Immature natural killer cell (primary cell): Measurements from ENCODE around the gene PRDX1. TPM values are rescaled to one million over a fixed set of nuclear protein-coding genes. Genes with fewer than 3 reads are reported as not detected.
A peak's percentile ranks its signal among the peaks of the same experiment; 100 is the strongest.

Experiments
- DNase-seq, 3 donors: peaks; one replicate each; pipeline ENCODE4 v3.0.0; 2022; ENCODE audit warnings: mixed read lengths in 1 of 3
- H3K27ac Mint-ChIP-seq, 6 donors: one replicate each; pipeline ENCODE4 v1.8.0; 2020; ENCODE audit warnings: mixed read lengths in 6 of 6, mild to moderate bottlenecking in 5 of 6, inconsistent platforms in 4 of 6, moderate library complexity in 3 of 6
- H3K27me3 Mint-ChIP-seq, 3 donors: one replicate each; pipeline ENCODE4 v1.8.0; 2020 to 2021; ENCODE audit warnings: low read depth in 3 of 3, mild to moderate bottlenecking in 3 of 3, mixed read lengths in 3 of 3, moderate library complexity in 3 of 3, inconsistent platforms in 1 of 3
- H3K36me3 Mint-ChIP-seq, 3 donors: one replicate each; pipeline ENCODE4 v1.8.0; 2020; ENCODE audit warnings: mixed read lengths in 3 of 3, inconsistent platforms in 2 of 3, mild to moderate bottlenecking in 2 of 3
- H3K4me1 Mint-ChIP-seq, 2 donors: one replicate each; pipeline ENCODE4 v1.8.0; 2020; ENCODE audit warnings: inconsistent platforms in 2 of 2, mild to moderate bottlenecking in 2 of 2, mixed read lengths in 2 of 2, moderate library complexity in 1 of 2
- H3K4me3 Mint-ChIP-seq, 5 donors: one replicate each; pipeline ENCODE4 v1.8.0; 2020; ENCODE audit warnings: mild to moderate bottlenecking in 5 of 5, mixed read lengths in 5 of 5, inconsistent platforms in 3 of 5, moderate library complexity in 3 of 5
- H3K9me3 Mint-ChIP-seq, 6 donors: one replicate each; pipeline ENCODE4 v1.8.0; 2020; ENCODE audit warnings: mild to moderate bottlenecking in 6 of 6, mixed read lengths in 6 of 6, inconsistent platforms in 4 of 6, moderate library complexity in 3 of 6
- polyA plus RNA-seq, 3 donors: library from polyadenylated mRNA; unstranded; fragments of 300-500 nt; fragmentation: Illumina TruSeq; gene quantifications; one replicate each; pipeline ENCODE4 v1.2.3, GENCODE V29; 2021

The PRDX1 gene
- polyA plus RNA-seq, 3 donors from 2014 or later = 84.0 to 112 (median 112) TPM

DNA sequence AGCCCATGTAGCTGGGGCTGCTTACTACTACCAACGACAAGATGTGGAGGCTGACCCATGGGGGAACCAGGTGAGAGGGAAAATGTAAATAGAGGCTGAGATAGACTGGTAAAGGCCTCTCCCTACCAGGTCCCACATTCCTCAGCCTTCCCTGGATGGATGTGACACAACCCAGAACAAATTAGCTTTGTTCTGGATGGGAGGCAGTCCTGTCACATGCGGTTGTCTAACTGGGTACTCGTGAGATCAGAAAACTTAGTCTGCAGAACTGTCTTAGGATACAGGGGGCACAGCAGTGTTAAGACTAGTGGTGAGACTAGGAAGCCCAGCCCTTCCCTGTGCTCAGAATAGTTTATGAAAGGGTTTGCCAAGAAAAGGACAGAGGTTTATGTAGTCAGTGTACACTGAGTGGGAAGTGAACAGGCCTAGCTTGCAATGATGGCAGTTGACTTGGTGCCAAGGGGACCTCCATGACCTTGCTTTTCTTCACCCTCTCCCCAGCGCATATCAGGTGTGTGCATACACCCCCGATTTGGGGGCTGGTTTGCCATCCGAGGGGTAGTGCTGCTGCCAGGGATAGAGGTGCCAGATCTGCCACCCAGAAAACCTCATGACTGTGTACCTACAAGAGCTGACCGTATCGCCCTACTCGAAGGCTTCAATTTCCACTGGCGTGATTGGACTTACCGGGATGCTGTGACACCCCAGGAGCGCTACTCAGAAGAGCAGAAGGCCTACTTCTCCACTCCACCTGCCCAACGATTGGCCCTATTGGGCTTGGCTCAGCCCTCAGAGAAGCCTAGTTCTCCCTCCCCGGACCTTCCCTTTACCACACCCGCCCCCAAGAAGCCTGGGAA lies 13.2 kb downstream of the PRDX1 start:
- Mint-ChIP-seq H3K4me1 (no peaks in the 10 kb centered on the region), H3K27me3 (peaks cover 0 to 4% (median 0%) of the 10 kb centered on the region in 3 donors), H3K27ac (peak overlapping the region in 1 of 6 donors; percentile 1), H3K9me3 (no peaks in the 10 kb centered on the region), H3K36me3 (peaks cover 0 to 26% (median 9%) of the 10 kb centered on the region in 3 donors), H3K4me3 (no peak overlapping the region)
- DNase-seq = no peak

DNA sequence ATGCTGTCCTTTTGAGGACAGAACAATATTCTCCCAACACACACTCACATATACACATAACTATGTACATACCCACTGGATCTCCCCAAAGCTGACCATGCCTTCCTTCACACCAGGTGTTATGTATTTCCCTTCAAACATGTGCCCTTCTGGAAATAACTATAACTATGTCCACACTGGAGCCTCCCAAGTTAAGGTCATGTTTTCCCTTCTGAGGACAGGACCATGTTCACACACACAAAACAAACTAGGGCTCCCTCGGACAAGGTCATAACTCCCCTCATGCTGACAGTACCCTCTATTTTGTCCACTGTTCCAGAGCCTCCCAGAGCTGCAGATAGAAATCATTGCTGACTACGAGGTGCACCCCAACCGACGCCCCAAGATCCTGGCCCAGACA lies 13.8 kb downstream of the PRDX1 start:
- DNase-seq = no peak
- H3K4me1 Mint-ChIP-seq = no peaks in the 10 kb centered on the region
- H3K27me3 Mint-ChIP-seq = peaks cover 0 to 4% (median 0%) of the 10 kb centered on the region in 3 donors
- no peaks in the 10 kb centered on the region for H3K9me3 Mint-ChIP-seq
- no peak overlapping the region for H3K4me3 Mint-ChIP-seq
- peaks cover 0 to 26% (median 9%) of the 10 kb centered on the region in 3 donors for H3K36me3 Mint-ChIP-seq
- peak overlapping the region in 3 of 6 donors; percentile 1 to 67 (median 61) for H3K27ac Mint-ChIP-seq

DNA sequence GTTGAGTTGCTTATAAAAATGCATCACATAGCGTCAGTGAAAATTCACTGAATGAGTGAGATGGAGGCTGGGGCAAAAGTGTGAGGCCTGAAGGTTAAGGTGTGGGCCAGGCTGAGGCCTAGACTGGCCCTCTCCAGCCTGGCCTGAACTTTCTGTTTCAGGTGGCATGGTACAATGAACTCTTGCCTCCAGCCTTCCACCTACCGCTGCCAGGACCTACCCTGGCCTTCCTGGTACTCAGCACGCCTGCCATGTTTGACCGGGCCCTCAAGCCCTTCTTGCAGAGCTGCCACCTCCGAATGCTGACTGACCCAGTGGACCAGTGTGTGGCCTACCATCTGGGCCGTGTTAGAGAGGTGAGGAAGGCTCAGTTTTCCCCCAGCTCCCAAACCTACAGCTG lies 14.5 kb downstream of the PRDX1 start:
- peaks cover 0 to 4% (median 0%) of the 10 kb centered on the region in 3 donors for H3K27me3 Mint-ChIP-seq
- no peak overlapping the region for H3K27ac Mint-ChIP-seq
- no peaks in the 10 kb centered on the region for H3K4me1 Mint-ChIP-seq
- H3K36me3 Mint-ChIP-seq = peaks cover 0 to 24% (median 9%) of the 10 kb centered on the region in 3 donors
- H3K4me3 Mint-ChIP-seq = no peak overlapping the region
- H3K9me3 Mint-ChIP-seq = no peaks in the 10 kb centered on the region
- no peak for DNase-seq

DNA sequence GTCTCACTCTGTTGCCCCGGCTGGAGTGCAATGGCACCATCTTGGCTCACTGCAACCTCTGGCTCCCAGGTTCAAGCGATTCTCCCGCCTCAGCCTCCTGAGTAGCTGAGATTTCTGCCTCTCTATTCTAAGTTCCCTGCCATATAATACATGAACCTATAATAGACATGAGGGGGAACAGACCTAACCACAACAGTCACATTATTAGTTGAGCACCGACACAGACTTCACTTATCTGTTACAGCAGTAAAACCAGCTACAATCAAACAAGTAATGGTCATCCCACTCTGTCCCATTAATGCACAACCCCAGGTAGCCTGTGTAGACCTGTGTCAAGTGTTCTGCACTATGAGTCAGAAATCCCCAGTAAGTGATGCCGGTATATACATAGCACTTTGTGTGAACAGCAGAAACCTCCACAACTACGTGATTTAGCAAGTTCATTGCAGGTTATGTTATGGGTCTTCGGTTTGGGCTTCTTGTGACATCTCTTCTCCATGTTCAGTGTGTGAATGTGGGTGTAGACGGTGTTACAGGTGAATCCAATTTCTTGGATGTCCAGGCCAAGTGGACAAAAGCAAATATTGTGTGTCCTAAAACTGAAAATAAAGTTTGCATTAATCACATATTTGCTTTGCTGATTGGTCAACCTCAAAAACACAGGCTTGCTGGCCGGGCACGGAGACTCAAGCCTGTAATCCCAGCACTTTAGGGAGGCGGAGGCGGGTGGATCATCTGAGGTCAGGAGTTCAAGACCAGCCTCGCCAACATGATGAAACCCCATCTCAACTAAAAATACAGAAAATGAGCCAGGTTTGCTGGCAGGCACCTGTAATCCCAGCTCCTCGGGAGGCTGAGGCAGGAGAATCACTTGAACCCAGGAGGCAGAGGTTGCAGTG lies 18.0 kb downstream of the PRDX1 start:
- no peak overlapping the region for H3K4me3 Mint-ChIP-seq
- peaks cover 0 to 3% (median 2%) of the 10 kb centered on the region in 3 donors for H3K27me3 Mint-ChIP-seq
- H3K4me1 Mint-ChIP-seq = peaks cover 24% of the 10 kb centered on the region in 2 donors
- peaks cover 0 to 3% (median 0%) of the 10 kb centered on the region in 3 donors for H3K36me3 Mint-ChIP-seq
- no peak for DNase-seq
- H3K27ac Mint-ChIP-seq = no peak overlapping the region
- H3K9me3 Mint-ChIP-seq = no peaks in the 10 kb centered on the region

DNA sequence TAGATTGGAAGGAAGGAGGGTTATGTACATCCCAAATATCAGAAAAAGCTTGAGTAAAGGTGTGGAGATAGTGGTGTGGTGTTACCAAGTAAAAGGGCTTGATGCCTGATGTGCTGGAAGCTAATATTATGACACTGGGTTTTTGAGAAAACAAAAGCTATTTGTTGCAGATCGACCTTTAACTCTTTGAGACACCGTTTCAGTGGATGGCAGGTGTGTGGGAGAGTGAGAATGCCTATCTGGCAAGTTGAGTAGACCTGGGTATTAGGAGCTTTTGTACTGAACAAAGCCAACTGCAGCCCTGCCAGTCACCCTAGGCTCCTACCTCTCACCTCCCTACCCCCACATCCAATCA lies 20.2 kb downstream of the PRDX1 start:
- peaks cover 27 to 29% of the 10 kb centered on the region in 2 donors for H3K4me1 Mint-ChIP-seq
- no peak for DNase-seq
- peak overlapping the region in 3 of 5 donors; percentile 12 to 51 (median 14) for H3K4me3 Mint-ChIP-seq
- no peak overlapping the region for H3K27ac Mint-ChIP-seq
- H3K36me3 Mint-ChIP-seq = peaks cover 0 to under 1% (median 0%) of the 10 kb centered on the region in 3 donors
- H3K9me3 Mint-ChIP-seq = no peaks in the 10 kb centered on the region
- H3K27me3 Mint-ChIP-seq = peaks cover 0 to 3% (median 2%) of the 10 kb centered on the region in 3 donors

DNA sequence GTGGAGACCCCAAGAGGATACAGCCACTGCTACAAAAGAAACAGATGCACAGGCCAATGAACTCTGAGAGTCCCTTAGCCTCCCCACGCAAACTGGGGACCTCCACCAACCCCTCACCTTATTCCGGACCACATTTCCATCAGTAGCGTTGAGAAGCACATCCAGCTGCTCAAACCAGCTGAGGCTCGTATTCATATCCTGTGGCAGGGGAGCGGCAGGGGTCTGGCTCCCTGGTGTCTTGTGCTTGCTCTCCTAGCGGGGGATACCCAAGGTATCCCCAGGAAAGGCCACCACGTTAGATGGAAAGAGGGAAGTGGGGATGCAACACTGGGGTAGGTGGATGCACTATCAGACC lies 22.3 kb downstream of the PRDX1 start:
- peak overlapping the region; percentile 91 to 98 (median 94) for H3K4me3 Mint-ChIP-seq
- H3K36me3 Mint-ChIP-seq = peaks cover 0 to 12% (median 5%) of the 10 kb centered on the region in 3 donors
- DNase-seq = no peak
- peaks cover 27 to 29% of the 10 kb centered on the region in 2 donors for H3K4me1 Mint-ChIP-seq
- H3K9me3 Mint-ChIP-seq = no peaks in the 10 kb centered on the region
- H3K27ac Mint-ChIP-seq = peak overlapping the region; percentile 71 to 96 (median 88)
- H3K27me3 Mint-ChIP-seq = peaks cover 0 to 3% (median 2%) of the 10 kb centered on the region in 3 donors

DNA sequence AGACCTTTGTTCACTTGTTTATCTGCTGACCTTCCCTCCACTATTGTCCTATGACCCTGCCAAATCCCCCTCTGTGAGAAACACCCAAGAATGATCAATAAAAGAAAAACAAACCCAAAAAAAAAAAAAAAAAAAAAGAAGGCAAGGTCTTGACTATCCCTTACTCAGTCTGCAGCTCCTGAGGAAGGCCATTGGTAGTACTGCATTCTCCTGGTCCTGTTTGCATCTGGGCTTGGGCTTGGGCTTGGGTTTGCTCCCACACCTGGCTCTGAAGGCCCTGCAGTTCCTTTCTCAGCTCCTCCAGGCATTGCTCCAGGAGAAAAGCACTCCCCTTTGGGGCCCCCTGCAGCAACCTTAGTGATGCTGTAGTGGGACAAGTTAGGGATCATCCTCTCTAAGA lies 23.4 kb downstream of the PRDX1 start:
- Mint-ChIP-seq H3K4me1 (peaks cover 27 to 29% of the 10 kb centered on the region in 2 donors), H3K36me3 (peaks cover 0 to 12% (median 5%) of the 10 kb centered on the region in 3 donors), H3K9me3 (no peaks in the 10 kb centered on the region), H3K4me3 (peak overlapping the region; percentile 27 to 98 (median 94)), H3K27ac (peak overlapping the region in 1 of 6 donors; percentile 24), H3K27me3 (peaks cover 0 to 3% (median 2%) of the 10 kb centered on the region in 3 donors)
- no peak for DNase-seq

DNA sequence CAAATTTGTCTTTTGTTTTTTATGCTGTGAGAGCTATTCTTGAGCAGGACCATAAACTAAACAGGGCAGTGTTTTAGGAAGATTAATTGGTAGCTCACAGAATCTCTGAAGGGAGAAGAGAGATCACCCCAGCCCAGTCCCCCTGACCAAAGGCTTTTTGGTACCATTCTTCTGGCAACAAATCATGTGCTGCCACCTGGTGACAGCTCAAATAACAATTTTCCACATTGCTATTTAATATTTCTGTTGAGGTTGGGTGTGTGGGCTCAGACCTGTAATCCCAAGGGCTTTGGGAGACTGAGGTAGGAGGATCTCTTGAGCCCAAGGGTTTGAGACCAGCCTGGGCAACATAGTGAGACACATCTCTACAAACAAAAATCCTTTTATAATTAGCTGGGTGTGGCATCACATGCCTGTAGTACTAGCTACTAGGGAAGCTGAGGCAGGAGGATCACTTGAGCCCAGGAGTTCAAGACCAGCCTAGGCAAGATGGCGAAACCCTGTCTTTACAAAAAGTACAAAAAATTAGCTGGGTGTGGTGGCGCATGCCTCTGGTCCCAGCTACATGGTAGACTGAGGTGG lies 28.5 kb downstream of the PRDX1 start:
- peak; percentile 49 to 63 (median 53) for DNase-seq
- Mint-ChIP-seq H3K27me3 (peaks cover 0 to 1% (median 0%) of the 10 kb centered on the region in 3 donors), H3K4me1 (peaks cover 5% of the 10 kb centered on the region in 2 donors), H3K9me3 (no peaks in the 10 kb centered on the region), H3K27ac (peak overlapping the region in 3 of 6 donors; percentile 27 to 64 (median 46)), H3K36me3 (peaks cover 0 to 12% (median 8%) of the 10 kb centered on the region in 3 donors), H3K4me3 (peak overlapping the region; percentile 15 to 64 (median 36))

DNA sequence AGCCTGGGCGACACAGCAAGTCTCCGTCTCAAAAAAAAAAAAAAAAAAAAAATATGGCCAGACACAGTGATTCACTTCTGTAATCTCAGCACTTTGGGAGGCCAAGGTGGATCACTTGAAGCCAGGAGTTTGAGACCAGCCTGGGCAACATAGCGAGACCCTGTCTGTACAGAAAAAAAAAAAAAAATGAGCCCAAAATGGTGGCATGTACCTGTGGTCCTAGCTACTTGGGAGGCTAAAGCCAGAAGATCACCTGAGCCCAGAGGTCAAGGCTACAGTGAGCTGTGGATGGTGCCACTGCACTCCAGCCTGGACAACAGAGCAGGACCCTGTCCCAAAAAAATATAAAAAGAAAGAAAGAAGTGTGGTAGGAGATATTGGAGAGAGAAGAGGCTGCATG lies 29.0 kb downstream of the PRDX1 start:
- H3K27me3 Mint-ChIP-seq = peaks cover 0 to 1% (median 0%) of the 10 kb centered on the region in 3 donors
- peak overlapping the region in 2 of 5 donors; percentile 61 to 64 for H3K4me3 Mint-ChIP-seq
- peaks cover 5% of the 10 kb centered on the region in 2 donors for H3K4me1 Mint-ChIP-seq
- peak overlapping the region in 1 of 6 donors; percentile 46 for H3K27ac Mint-ChIP-seq
- no peak for DNase-seq
- no peaks in the 10 kb centered on the region for H3K9me3 Mint-ChIP-seq
- H3K36me3 Mint-ChIP-seq = peaks cover 0 to 12% (median 8%) of the 10 kb centered on the region in 3 donors

DNA sequence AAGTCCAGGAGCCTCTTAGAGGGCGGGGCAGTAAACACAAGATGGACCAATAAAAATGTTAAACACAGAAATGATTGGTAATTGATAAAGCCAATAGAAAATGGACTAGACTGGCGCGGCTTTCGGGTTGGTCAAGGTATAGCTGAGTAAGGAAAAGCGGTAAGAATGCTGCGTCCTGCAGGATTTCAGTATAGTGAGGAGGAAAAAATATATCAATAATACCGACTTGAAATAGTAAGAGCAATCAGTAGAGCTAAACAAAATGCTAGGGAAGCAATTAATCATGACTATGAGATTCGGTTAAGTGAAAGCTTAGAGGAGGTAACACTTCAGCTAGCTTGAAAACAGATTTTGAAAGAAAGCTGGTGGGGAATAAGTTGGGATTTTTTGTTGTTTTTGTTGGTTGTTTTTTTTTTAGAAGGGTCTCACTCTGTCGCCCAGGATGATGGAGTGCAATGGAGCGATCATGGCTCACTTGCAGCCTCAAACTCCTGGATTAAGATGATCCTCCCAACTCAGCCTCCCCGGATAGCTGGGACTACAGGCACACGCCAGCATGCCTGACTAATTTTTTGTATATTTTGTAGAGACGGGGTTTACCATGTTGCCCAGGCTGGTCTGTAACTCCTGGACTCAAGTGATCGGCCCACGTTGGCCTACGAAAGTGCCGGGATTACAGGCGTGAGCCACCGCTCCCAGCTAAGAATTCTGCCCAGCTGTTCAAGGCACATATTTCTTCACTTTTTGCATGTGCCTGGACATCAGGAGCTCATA lies 30.0 kb downstream of the PRDX1 start:
- Mint-ChIP-seq H3K27ac (no peak overlapping the region), H3K9me3 (no peaks in the 10 kb centered on the region), H3K27me3 (peaks cover 0 to 1% (median 0%) of the 10 kb centered on the region in 3 donors), H3K4me3 (no peak overlapping the region), H3K36me3 (peaks cover 0 to 12% (median 8%) of the 10 kb centered on the region in 3 donors), H3K4me1 (peaks cover 5% of the 10 kb centered on the region in 2 donors)
- DNase-seq = no peak

DNA sequence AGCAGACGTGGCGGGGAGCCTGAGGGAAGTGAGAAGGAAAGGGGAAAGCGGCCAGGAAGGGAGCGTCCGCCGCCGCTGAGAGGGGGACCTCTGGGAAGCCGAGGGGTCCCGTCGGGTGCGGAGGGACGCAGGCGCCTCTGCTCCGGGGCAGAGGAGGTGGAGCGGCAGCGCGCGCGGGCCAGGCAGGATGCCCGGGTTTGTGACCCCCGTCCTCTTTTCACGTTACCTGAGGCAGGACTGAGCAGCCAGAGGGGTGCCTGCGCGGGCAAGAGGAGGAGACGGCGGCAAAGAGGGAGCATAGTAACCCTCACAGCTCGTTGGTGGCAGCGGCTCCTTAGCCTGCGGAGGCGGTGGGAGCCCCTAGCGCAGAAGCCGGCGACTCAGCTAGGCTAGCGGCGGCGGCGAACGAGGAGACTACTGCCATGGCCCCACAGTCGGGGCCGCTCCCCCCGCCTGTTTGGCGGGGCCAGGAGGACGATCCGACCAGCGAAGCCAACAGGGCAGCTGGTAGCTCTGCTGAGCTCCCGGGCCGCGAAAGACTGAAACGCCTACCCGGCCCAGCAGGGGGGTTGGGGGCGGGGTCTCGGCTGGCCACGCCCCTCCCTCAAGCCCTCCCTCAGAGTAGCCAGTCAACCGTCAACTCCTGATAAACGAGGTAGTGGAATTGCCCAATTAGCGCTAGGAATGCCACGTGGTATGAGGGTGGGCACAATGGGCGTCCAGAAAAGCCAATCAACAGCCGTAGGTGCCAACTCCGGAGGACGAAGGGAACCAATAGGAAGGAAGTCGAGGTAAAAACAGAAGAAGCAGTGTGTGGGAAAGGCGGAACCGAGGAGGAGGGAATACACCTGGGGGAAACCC lies 30.8 kb downstream of the PRDX1 start, which contains the start of gene TESK2:
TSS of gene TESK2 (minus strand) at position 538 of the 861 bp plus-strand sequence. CDS start 33,378 bp downstream, outside the sequence.
- Mint-ChIP-seq H3K4me3 (no peak within 1 kb of the TSS), H3K36me3 (peaks cover 0 to 8% (median 6%) of the 10 kb centered on the region in 3 donors), H3K27ac (no peak within 1 kb of the TSS), H3K9me3 (no peaks in the 10 kb centered on the region), H3K27me3 (peaks cover 0 to 1% (median 0%) of the 10 kb centered on the region in 3 donors), H3K4me1 (peaks cover 5% of the 10 kb centered on the region in 2 donors)
- DNase-seq = peak; percentile 98 to 99 (median 98)

DNA sequence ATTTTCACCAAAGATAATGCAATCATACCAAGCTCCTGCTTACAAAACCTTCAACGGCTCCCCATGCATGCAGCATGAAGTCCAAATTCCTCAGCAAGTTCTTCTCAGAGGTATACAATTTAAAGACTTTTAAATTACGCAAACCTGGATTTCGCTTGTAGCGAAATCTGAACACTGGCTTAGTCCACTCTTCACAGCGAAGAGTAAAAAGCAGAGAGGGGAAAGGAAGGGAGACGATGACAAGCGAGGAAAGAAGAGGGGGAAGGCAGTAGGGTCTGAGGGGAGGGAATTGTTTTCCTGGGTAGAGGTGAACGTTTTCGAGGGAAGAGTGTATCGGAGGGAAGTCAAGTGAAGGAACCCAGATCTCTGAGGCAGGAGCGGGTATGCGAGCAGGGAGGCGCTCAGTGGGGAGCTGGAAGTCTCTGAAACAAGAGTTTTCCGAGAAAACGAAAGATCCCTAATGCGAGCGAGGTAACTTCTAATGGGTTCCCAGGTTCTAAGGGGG lies 31.5 kb downstream of the PRDX1 start:
- peaks cover 0 to 1% (median 0%) of the 10 kb centered on the region in 3 donors for H3K27me3 Mint-ChIP-seq
- H3K27ac Mint-ChIP-seq = no peak overlapping the region
- no peaks in the 10 kb centered on the region for H3K9me3 Mint-ChIP-seq
- H3K4me1 Mint-ChIP-seq = peaks cover 5% of the 10 kb centered on the region in 2 donors
- no peak overlapping the region for H3K4me3 Mint-ChIP-seq
- peaks cover 0 to 6% (median 3%) of the 10 kb centered on the region in 3 donors for H3K36me3 Mint-ChIP-seq
- no peak for DNase-seq
